ENCODE results near the gene MED15.
"Not testable (repeated sequence)": the region's sequence is repeated elsewhere in the genome, so short reads cannot be mapped to it uniquely, and the experiment has no call there.

The MED15 gene

GRCh38 chr22:20472629-20473442 is 34.6 kb upstream of the MED15 start:
- peaks cover 13 to 23% of the 10 kb centered on the region in 2 donors for H3K4me1 Mint-ChIP-seq
- H3K36me3 Mint-ChIP-seq, result peaks cover 17 to 35% of the 10 kb centered on the region in 2 donors
- H3K27me3 Mint-ChIP-seq, result no peaks in the 10 kb centered on the region
- DNase-seq (no peak), ATAC-seq (replicated peaks) (peak; percentile 62 to 72)
- H3K27ac Mint-ChIP-seq, result no peak overlapping the region
- H3K4me3 Mint-ChIP-seq, result no peak overlapping the region
- no peaks in the 10 kb centered on the region for H3K9me3 Mint-ChIP-seq

- Mint-ChIP-seq H3K9me3 (no peaks in the 10 kb centered on the region), H3K36me3 (peaks cover 14 to 25% of the 10 kb centered on the region in 2 donors), H3K27ac (no peak overlapping the region), H3K27me3 (no peaks in the 10 kb centered on the region), H3K4me1 (peaks cover 6 to 16% of the 10 kb centered on the region in 2 donors), H3K4me3 (no peak overlapping the region)
- DNase-seq (no peak), ATAC-seq (replicated peaks) (no peak)
Measured at GRCh38 chr22:20475115-20475436, 32.3 kb upstream of the MED15 start.

GRCh38 chr22:20475569-20475968 is 31.8 kb upstream of the MED15 start:
- ATAC-seq (replicated peaks); H3K27ac Mint-ChIP-seq; DNase-seq; H3K9me3 Mint-ChIP-seq; H3K4me3 Mint-ChIP-seq; H3K27me3 Mint-ChIP-seq: not testable (repeated sequence)
- Mint-ChIP-seq H3K36me3 (peaks cover 12 to 22% of the 10 kb centered on the region in 2 donors), H3K4me1 (peaks cover 6 to 16% of the 10 kb centered on the region in 2 donors)

GRCh38 chr22:20478059-20478458 is 29.4 kb upstream of the MED15 start:
- H3K27ac Mint-ChIP-seq; DNase-seq; H3K9me3 Mint-ChIP-seq; H3K27me3 Mint-ChIP-seq; H3K4me1 Mint-ChIP-seq; H3K4me3 Mint-ChIP-seq; ATAC-seq (replicated peaks): not testable (repeated sequence)
- H3K36me3 Mint-ChIP-seq, result peaks cover 6 to 13% of the 10 kb centered on the region in 2 donors

DNA sequence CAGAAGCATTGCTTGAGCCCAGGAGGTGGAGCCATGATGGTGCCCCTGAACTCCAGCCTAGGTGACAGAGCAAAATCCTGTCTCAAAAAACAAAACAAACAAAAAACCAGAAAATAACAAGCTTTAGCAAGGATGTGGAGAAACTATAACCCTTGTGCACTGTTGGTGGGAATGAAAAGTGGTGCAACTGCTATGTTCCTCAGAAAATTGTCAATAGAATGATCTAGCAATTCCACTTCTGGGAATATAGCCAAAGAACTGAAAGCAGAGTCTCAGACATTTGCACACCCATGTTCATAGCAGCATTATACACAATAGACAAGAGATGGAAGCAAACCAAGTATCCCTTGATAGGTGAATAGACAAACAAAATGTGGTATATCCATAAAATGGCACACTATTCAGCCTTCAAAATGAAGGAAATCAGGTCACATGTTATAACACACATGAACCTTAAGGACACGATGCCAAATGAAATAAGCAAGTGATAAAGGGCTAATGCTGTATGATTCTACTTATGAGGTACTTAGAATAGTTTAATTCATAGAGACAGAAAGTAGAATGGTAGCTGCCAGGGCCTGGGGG is 27.7 kb upstream of the MED15 start:
- Mint-ChIP-seq H3K36me3 (peaks cover 12 to 19% of the 10 kb centered on the region in 2 donors), H3K9me3 (no peaks in the 10 kb centered on the region), H3K4me3 (no peak overlapping the region), H3K27me3 (no peaks in the 10 kb centered on the region), H3K4me1 (no peaks in the 10 kb centered on the region), H3K27ac (no peak overlapping the region)
- no peak for ATAC-seq (replicated peaks)
- no peak for DNase-seq

- not testable (repeated sequence) for H3K9me3 Mint-ChIP-seq; ATAC-seq (replicated peaks); DNase-seq; H3K27me3 Mint-ChIP-seq; H3K4me3 Mint-ChIP-seq
- H3K36me3 Mint-ChIP-seq, result peaks cover 22 to 37% of the 10 kb centered on the region in 2 donors
- peak overlapping the region; percentile 5 for H3K27ac Mint-ChIP-seq
- H3K4me1 Mint-ChIP-seq, result peaks cover 4 to 13% of the 10 kb centered on the region in 2 donors
Measured at GRCh38 chr22:20483143-20483506, 24.3 kb upstream of the MED15 start.

DNA sequence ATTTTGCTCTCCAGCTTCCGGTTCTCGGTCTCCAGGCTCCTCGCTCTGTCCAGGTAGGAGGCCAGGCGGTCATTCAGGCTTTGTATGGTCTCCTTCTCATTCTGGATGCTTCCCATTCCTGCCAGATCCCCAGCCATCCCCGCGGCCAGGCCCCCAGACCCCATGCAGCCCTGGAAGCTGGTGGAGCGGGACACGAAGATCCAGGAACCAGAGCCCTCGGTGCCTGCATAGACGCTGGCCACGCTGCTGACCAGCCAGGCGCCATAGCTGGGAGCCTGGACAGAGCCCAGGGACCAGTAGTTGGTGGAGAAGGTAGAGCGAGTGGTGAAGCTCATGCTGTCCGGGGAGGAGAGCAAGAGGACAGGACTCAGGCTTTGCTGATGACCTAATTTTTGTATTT is 23.6 kb upstream of the MED15 start:
- Mint-ChIP-seq H3K27ac (no peak overlapping the region), H3K4me1 (peaks cover 4 to 20% of the 10 kb centered on the region in 2 donors), H3K27me3 (no peaks in the 10 kb centered on the region), H3K9me3 (no peaks in the 10 kb centered on the region), H3K4me3 (no peak overlapping the region), H3K36me3 (peaks cover 22 to 43% of the 10 kb centered on the region in 2 donors)
- no peak for DNase-seq
- no peak for ATAC-seq (replicated peaks)

GRCh38 chr22:20484948-20485683 is 22.3 kb upstream of the MED15 start:
- H3K27ac Mint-ChIP-seq, result no peak overlapping the region
- ATAC-seq (replicated peaks) (no peak), DNase-seq (no peak)
- H3K36me3 Mint-ChIP-seq, result peaks cover 23 to 46% of the 10 kb centered on the region in 2 donors
- H3K4me1 Mint-ChIP-seq, result peaks cover 10 to 31% of the 10 kb centered on the region in 2 donors
- H3K4me3 Mint-ChIP-seq, result no peak overlapping the region
- no peaks in the 10 kb centered on the region for H3K27me3 Mint-ChIP-seq
- no peaks in the 10 kb centered on the region for H3K9me3 Mint-ChIP-seq

GRCh38 chr22:20486229-20486628 is 21.2 kb upstream of the MED15 start:
- H3K9me3 Mint-ChIP-seq, result no peaks in the 10 kb centered on the region
- H3K4me3 Mint-ChIP-seq, result no peak overlapping the region
- no peaks in the 10 kb centered on the region for H3K27me3 Mint-ChIP-seq
- H3K27ac Mint-ChIP-seq, result no peak overlapping the region
- DNase-seq, result no peak
- H3K36me3 Mint-ChIP-seq, result peaks cover 23 to 46% of the 10 kb centered on the region in 2 donors
- H3K4me1 Mint-ChIP-seq, result peaks cover 17 to 42% of the 10 kb centered on the region in 2 donors
- no peak for ATAC-seq (replicated peaks)

DNA sequence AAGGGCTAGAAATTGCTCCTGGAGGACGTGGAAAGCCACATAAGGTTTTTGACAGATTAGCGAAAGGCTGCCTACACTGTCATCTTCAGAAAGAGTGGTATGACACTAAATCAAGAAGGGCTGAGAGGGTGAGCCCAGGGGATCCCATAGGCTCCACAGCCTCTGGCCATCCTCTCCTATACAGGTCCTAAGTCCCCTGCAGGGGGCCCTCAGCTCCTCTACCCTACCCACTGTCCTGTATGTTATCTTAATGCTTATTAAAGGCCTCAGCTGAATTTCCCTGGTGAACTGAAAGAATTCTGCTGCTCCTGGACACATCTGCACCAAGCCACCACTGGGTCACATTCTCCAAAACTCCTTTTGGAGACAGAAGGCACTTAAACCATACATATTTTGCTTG is 19.7 kb upstream of the MED15 start:
- H3K27me3 Mint-ChIP-seq, result no peaks in the 10 kb centered on the region
- no peak overlapping the region for H3K4me3 Mint-ChIP-seq
- H3K27ac Mint-ChIP-seq, result peak overlapping the region; percentile 48
- no peaks in the 10 kb centered on the region for H3K9me3 Mint-ChIP-seq
- ATAC-seq (replicated peaks), result no peak
- peaks cover 25 to 52% of the 10 kb centered on the region in 2 donors for H3K4me1 Mint-ChIP-seq
- DNase-seq, result no peak
- peaks cover 23 to 43% of the 10 kb centered on the region in 2 donors for H3K36me3 Mint-ChIP-seq

GRCh38 chr22:20488946-20489345 is 18.5 kb upstream of the MED15 start:
- Mint-ChIP-seq H3K36me3 (peaks cover 15 to 31% of the 10 kb centered on the region in 2 donors), H3K9me3 (no peaks in the 10 kb centered on the region), H3K27ac (no peak overlapping the region), H3K27me3 (no peaks in the 10 kb centered on the region), H3K4me1 (peaks cover 29 to 57% of the 10 kb centered on the region in 2 donors), H3K4me3 (no peak overlapping the region)
- DNase-seq (no peak), ATAC-seq (replicated peaks) (no peak)

DNA sequence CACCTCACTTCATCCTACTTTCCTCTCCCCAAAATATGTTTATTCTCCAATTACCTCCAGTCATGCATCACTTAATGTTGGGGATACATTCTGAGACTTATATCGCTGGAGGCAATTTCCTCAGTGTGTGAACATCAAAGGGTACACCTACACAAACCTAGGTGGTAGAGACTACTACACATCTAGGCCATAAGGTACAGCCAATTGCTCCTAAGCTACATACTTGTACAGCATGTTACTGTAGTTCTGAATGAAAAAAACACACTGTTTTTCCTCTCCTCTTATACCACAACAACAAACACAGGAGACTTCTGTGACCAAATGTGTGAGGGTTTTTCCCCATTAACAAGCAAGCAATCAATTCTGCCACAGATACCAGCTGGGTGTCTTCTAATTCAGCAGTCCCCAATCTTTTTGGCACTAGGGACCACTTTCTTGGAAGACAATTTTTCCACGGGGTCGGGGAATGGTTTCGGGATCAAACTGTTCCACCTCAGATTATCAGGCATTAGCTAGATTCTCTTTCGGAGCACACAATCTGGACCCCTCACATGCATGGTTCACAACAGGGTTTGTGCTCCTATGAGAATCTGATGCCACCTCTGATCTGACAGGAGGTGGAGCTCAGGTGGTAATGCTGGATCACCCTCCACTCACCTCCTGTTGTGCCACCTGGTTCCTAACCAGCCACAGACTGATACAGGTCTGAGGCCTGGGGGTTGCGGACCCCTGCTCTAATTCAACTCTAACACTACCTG is 17.0 kb upstream of the MED15 start:
- DNase-seq (no peak), ATAC-seq (replicated peaks) (no peak)
- Mint-ChIP-seq H3K36me3 (peaks cover 11 to 27% of the 10 kb centered on the region in 2 donors), H3K27ac (peak overlapping the region; percentile 9), H3K4me1 (peaks cover 34 to 61% of the 10 kb centered on the region in 2 donors), H3K4me3 (no peak overlapping the region), H3K9me3 (no peaks in the 10 kb centered on the region), H3K27me3 (no peaks in the 10 kb centered on the region)

- Mint-ChIP-seq H3K27ac (peak overlapping the region; percentile 9), H3K4me1 (peaks cover 34 to 60% of the 10 kb centered on the region in 2 donors), H3K27me3 (no peaks in the 10 kb centered on the region), H3K36me3 (peaks cover 11 to 25% of the 10 kb centered on the region in 2 donors), H3K9me3 (no peaks in the 10 kb centered on the region), H3K4me3 (no peak overlapping the region)
- no peak for ATAC-seq (replicated peaks)
- no peak for DNase-seq
Measured at GRCh38 chr22:20490941-20491307, 16.5 kb upstream of the MED15 start.

GRCh38 chr22:20491346-20491745 is 16.1 kb upstream of the MED15 start:
- Mint-ChIP-seq H3K27me3 (no peaks in the 10 kb centered on the region), H3K4me1 (peaks cover 33 to 60% of the 10 kb centered on the region in 2 donors), H3K36me3 (peaks cover 8 to 22% of the 10 kb centered on the region in 2 donors), H3K27ac (no peak overlapping the region), H3K4me3 (no peak overlapping the region), H3K9me3 (no peaks in the 10 kb centered on the region)
- ATAC-seq (replicated peaks), result no peak
- DNase-seq, result no peak
